Colonic mucosa (tissue), 4 donors: ENCODE results near the gene CALML3. TPM values are rescaled to one million over a fixed set of nuclear protein-coding genes. Genes with fewer than 3 reads are reported as not detected.

ENCODE experiments used
- DNase-seq: peaks from one replicate; pipeline ENCODE4 v3.0.0-alpha.2; 2020
- H3K27ac ChIP-seq: fragments of 200-600 bp; one replicate; pipeline ENCODE4 v1.8.0; 2021
- H3K27me3 ChIP-seq: fragments of 200-600 bp; one replicate; pipeline ENCODE4 v1.8.0; 2021
- H3K36me3 ChIP-seq: fragments of 200-600 bp; one replicate; pipeline ENCODE4 v1.8.0; 2021
- H3K4me1 ChIP-seq: fragments of 200-600 bp; one replicate; pipeline ENCODE4 v1.8.0; 2021; ENCODE audit warnings: mild to moderate bottlenecking
- H3K4me3 ChIP-seq: fragments of 200-600 bp; one replicate; pipeline ENCODE4 v1.8.0; 2021
- H3K9ac ChIP-seq, 2 donors: one replicate each; pipeline ENCODE4 v1.7.0; 2013; ENCODE audit warnings: control low read depth in 2 of 2, low read depth in 2 of 2, low read length in 2 of 2
- H3K9me3 ChIP-seq: fragments of 200-600 bp; one replicate; pipeline ENCODE4 v1.8.0; 2021
- intact Hi-C: fragments of 100-400 bp; cut with DNase I; formaldehyde crosslinking; loops from one replicate; pipeline ENCODE4 v1.14.1; 2022
- total RNA-seq, 2 donors: library from RNA; stranded (reverse); fragmentation: NEBNext Ultra II Directional in 1 of 2; extraction: Animal tissue kit (Norgen Biotek cat#: 25700) in 1 of 2; gene quantifications; one replicate each; pipeline ENCODE4 v1.2.1, GENCODE V29; 2021
- TF ChIP-seq, protein P1 (sequence below): fragments of 200-600 bp; IDR thresholded peaks from one replicate; pipeline ENCODE4 v1.8.0; 2022; ENCODE audit warnings: antibody characterized with exemption, mild to moderate bottlenecking
- donor health status: healthy.
- donor health status: DM: no; HTN: no; CAD: no.
- donor health status: DM: no; HTN: no; CAD: no.

CALML3 gene
- total RNA-seq, 2 donors from 2014 or later: 0.11 to 0.40 TPM

DNA sequence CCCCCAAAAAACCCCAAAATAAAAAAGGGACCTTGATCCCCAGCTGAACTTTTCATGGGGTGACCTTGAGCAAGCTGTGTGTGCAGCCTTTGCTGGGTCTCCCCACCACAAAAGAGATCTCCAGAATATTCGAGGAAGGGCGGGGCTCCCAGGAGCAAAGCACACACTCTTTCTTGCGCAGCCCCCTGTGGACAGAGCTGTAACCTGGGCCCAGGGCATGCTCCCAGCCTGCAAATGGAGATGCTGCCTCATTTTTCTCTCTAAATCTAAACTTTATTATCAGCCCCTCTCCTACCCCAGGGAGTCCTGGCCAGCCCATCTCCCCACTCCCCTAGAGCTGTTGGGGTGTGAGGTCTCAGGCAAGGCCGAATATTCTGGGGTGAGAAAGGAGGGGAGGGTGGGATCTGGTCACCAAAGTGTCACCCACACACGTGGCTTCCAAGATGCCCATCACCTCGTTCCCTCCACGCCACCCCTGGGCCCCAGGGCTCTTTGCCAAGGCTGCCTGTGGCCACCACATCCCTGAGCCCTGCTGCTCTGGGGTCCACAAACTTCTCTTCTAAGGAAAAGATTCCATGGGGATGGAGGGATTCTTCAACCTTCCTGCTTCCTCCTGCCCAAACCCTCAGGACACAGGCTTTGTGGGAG, 1.7 kb upstream of the CALML3 start:
- no peak overlapping the region for H3K27ac ChIP-seq
- H3K4me1 ChIP-seq: no peaks in the 10 kb centered on the region
- no peaks in the 10 kb centered on the region for H3K9me3 ChIP-seq
- intact Hi-C loops: no loop called here
- H3K4me3 ChIP-seq: no peak overlapping the region
- TF ChIP-seq, protein P1, sequence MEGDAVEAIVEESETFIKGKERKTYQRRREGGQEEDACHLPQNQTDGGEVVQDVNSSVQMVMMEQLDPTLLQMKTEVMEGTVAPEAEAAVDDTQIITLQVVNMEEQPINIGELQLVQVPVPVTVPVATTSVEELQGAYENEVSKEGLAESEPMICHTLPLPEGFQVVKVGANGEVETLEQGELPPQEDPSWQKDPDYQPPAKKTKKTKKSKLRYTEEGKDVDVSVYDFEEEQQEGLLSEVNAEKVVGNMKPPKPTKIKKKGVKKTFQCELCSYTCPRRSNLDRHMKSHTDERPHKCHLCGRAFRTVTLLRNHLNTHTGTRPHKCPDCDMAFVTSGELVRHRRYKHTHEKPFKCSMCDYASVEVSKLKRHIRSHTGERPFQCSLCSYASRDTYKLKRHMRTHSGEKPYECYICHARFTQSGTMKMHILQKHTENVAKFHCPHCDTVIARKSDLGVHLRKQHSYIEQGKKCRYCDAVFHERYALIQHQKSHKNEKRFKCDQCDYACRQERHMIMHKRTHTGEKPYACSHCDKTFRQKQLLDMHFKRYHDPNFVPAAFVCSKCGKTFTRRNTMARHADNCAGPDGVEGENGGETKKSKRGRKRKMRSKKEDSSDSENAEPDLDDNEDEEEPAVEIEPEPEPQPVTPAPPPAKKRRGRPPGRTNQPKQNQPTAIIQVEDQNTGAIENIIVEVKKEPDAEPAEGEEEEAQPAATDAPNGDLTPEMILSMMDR: no peak
- no peak for DNase-seq
- H3K36me3 ChIP-seq: no peaks in the 10 kb centered on the region
- H3K9ac ChIP-seq: no peak overlapping the region
- H3K27me3 ChIP-seq: no peaks in the 10 kb centered on the region

DNA sequence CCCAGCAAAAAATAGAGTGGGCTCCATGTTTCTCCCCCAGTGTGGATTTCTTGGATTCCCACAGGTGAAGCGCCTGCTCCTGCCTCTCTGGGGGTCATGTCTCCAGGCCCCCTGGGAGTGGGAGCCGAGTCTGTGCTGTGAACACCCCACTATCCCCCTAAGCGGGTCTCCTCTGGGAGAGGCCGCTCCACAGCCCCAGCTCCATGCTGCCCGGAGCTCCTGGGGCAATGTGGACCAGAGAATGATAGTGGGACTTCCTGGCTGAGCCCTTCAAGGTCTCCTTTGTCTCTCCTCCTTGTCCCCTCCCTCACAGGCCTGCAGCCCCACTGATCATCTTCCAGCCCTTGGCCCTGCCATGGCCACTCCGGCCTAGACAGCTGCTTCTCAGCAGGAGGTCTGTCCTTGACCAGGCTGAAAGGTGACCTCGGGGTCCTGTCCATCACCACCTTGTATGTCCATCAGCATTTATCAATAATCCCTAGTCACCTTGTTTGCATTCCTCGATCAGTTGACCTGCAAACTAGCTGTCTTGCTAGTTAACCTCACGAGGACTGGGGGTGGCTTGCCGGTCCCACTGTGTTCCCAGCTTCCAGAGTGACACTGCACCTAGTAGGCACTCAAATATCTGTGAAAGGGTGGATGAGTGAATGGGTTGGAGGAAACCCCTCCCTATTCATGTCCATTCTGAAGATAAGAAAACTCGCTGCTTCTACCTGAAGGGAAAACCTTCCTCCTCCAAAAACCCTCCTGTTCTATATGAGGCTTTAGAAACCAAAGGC, 776 bp upstream of the CALML3 start:
- Histone ChIP-seq H3K27ac (no peak overlapping the region), H3K4me1 (no peaks in the 10 kb centered on the region), H3K4me3 (no peak overlapping the region), H3K9me3 (no peaks in the 10 kb centered on the region), H3K9ac (no peak overlapping the region), H3K27me3 (no peaks in the 10 kb centered on the region), H3K36me3 (no peaks in the 10 kb centered on the region)
- DNase-seq: no peak
- TF ChIP-seq, protein P1: no peak
- intact Hi-C loops: no loop called here

DNA sequence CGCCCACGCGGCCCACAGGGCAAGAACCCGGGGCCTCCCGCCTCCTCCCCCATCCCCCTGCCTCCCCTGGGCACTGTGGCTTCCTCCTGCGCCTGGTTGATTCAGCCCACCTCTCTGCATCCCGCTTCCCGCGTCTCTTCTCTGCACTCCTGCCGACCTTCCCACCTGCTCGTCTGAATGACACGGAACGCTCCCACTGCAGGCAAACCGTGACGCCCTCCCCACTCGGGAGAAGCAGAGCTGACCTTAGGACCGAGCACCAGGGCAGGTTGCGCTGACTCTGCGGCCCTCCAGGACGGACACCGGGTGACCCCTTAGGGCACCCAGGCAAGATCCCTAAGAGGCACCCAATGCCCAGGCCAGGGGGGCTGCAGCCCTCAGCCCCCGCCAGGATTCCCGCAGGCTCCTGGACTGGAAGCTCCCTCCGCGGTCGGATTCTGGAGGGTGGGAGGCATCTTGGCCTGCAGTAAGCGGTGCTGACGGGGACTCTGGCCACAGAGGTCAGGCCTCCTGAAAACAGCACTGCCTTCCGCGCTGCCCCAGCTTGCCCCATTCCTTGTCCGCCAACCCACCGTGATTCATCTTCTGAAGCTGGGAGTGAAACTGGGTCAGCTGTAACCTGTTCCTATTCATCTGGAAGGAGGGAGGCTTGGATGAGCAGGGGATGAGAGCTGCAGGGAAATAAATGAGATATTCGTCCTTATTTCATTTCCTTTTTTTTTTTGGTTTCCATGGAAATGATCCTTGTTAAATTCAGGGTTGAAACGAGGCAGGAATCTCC, 990 bp downstream of the CALML3 start:
- H3K4me1 ChIP-seq: no peaks in the 10 kb centered on the region
- no peak overlapping the region for H3K4me3 ChIP-seq
- H3K27ac ChIP-seq: no peak overlapping the region
- no peak for DNase-seq
- no peaks in the 10 kb centered on the region for H3K9me3 ChIP-seq
- TF ChIP-seq, protein P1: no peak
- H3K36me3 ChIP-seq: no peaks in the 10 kb centered on the region
- H3K27me3 ChIP-seq: no peaks in the 10 kb centered on the region
- intact Hi-C loops: no loop called here
- H3K9ac ChIP-seq: no peak overlapping the region

DNA sequence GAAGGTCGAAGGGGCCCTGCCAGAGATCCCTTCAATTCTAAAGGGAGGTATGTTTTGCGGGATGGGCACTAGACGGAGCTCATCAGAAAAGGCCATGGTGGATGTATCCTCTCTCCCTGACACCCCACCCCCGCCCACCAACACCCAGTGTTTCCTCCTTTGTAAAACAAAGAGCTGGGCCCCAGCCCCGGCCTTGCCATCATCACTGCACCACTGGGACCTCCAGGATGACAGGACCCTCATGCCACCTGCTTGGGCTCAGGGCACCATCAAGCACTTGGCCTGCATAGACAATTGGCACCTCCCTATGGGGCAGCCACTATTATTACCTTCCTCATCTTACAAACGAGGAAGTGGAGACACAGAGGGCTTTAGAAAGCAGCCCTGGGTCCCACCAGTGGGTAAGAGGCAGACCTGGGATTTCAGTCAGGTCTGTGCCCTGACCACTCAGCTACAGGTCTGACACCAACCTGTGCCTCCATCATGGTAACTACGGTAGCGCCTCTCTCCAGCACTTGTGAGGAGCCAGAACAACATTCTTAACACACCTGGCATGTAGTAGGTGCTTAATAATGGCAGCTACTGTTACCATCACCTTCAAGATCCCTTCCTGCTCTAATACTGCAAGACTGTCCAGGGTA, 2.0 kb downstream of the CALML3 start:
- no peaks in the 10 kb centered on the region for H3K36me3 ChIP-seq
- TF ChIP-seq, protein P1: no peak
- no peak overlapping the region for H3K27ac ChIP-seq
- no peaks in the 10 kb centered on the region for H3K9me3 ChIP-seq
- no peak overlapping the region for H3K4me3 ChIP-seq
- no peaks in the 10 kb centered on the region for H3K27me3 ChIP-seq
- no peak for DNase-seq
- intact Hi-C loops: no loop called here
- no peaks in the 10 kb centered on the region for H3K4me1 ChIP-seq
- H3K9ac ChIP-seq: no peak overlapping the region
